ENCODE results near the gene TEX48. TPM values are rescaled to one million over a fixed set of nuclear protein-coding genes. Genes with fewer than 3 reads are reported as not detected.

TEX48 gene, protein sequence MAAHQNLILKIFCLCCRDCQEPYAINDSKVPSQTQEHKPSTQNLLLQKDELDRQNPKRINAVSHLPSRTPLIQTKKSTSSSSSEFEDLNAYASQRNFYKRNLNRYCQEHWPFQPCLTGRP
- not detected in 2 replicates for total RNA-seq

DNA sequence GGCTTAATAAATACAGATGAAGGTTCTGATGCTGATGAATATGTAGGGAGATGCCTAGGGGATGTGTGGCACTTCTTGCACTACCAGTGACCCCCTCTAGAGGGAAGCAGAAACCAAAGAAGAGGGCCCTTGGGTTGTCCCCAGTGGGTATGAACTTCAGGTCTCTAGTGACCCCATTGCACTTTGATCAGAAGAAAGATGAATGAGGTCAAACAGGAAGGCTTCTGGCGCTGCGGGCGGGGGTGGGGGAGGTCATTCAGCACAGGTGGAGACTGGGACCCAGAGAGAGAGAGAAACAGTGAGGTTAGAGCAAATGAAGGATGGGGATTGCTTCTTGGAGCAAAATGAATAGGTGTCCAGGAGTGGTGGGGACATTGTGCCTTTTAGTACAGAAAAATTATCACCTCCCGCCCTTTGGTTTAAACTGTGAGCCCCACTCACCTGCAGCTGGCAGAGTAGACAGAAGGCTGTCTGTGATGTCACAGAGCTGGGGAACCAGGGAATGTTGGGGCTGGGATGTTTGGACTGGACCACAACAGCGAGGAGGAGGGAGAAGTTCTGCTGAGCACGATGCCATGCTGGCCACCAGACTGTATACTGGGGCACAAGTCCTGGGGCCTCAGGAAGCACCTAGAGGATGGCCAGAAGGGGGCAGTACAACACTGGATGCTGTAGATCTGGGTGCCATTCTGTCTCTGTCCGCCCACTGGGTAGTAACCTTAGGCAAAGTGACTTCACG, at the start of gene TEX48:
Gene TEX48, minus strand, starts transcription at position 599 of the 739 bp plus-strand sequence. CDS start 10,469 bp downstream, outside the sequence.
- peak; percentile 88 to 90 for DNase-seq (ENCODE audit: low read depth in 2 of 2)

DNA sequence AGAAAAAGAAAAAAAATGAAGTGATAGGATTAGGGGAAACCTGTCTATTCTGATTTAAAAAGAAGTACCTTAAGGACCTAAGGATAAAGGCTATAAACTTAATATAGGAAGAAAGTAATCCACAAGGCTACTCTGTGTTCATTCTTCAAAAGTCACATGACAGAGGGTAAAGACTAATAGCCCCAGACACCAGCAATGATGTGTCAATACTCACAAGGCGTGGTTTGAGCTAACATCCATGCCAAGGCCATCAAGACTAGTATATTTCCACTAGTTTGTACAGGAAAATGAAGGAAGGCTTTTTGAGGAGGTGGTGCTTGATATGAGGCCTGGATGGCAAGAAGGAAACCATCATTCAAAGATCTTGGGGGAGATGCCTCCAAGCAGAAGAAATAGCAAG, 49.7 kb upstream of the TEX48 start:
- DNase-seq (ENCODE audit: low read depth in 2 of 2) = no peak

DNA sequence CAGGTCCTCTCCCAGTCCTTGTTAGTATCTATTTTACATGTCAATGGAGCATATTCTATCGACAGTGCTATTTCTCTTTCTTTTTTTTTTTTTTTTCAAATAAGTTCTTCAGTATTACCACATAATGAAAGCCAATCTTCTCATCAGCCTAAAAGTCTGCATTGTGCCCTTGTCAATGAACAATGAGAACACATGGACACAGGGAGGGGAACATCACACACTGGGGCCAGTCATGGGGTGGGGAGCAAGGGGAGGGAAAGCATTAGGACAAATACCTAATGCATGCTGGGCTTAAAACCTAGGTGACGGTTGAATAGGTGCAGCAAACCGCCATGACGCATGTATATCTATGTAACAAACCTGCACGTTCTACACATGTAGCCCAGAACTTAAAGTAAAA, 47.7 kb upstream of the TEX48 start:
- DNase-seq (ENCODE audit: low read depth in 2 of 2) = no peak

DNA sequence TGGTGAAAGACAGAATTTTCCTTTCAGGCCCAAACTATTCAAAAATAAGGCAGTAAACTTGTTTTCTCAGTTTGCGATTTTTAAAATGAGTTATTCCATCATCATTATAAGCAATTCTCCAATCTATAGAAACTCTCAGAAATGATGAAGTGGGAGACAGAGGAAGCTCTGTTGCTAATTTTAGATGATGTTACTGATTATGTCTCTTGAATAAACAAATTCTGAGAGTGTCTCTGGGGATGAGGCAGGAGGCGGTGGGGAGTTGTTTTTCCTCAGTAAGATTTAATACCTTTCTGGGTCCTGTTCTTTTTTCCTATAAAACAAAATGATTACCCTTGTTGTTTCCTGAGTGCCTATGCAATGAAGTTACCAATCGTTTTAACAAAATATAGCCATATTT, 43.9 kb upstream of the TEX48 start:
- no peak for DNase-seq (ENCODE audit: low read depth in 2 of 2)

DNA sequence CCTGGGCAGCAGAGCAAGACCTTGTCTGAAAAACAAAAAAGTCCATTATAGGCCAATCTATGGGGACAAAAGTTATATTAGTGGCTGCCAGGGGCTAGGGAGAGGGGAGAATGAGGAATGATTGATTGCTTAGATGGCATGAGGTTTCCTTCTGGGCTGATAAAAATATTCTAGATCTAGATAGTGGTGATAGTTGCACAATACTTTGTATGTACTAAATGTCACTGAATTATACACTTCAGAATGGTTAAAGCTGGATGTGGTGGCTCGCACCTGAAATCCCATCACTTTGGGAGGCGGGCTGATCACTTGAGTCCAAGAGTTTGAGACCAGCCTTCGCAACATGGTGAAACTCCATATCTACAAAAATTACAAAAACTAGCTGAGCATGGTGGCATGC, 42.8 kb upstream of the TEX48 start:
- DNase-seq (ENCODE audit: low read depth in 2 of 2) = no peak

DNA sequence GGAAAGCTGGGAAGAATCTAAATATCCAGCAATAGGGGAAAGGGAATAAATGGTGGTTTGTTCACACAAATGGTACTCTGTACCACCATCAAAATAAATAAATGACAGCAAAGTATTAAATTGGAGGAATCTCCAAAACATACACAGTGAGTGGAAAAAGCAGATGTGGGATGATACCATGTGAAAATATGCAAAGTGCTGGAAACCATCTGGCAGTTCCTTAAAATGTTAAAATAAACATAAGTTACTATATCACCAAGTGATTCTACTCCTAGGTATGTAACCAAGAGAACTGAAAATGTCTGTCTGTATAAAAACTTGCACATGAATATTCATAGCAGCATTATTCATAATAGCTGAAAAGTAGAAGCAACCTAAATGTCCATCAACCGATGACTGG, 41.9 kb upstream of the TEX48 start:
- no peak for DNase-seq (ENCODE audit: low read depth in 2 of 2)

DNA sequence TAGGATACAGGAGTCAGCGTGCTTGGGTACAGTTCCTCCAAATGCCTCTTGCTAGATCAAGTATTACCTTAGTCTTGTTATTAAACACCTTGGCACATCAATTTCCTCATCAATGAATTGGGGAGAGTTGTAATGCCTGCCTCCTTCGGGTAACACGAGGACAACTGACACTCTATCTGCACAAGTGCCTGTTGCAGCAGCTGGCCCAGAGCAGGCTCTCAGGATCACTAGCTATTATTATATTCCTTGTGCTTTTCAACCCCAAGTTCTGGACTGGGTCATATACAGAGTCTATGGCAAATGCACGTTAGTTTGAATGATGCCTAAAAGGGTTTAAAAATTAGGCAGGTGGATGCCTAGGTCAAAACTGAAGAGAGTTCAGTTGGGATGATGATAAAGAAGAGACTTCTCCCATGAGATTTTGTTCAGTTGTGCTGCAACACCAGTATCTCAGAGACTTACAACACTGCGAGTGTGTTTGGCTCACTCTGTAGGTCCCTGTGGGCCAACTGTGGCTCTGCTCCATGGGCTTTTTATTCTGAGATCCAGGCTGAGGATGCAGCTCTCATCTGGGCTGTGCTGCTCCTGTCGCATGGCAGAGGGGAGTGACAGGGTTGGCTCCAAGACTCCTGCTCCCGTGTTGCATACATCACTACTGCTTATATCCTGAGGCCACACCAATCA, 41.1 kb upstream of the TEX48 start:
- no peak for DNase-seq (ENCODE audit: low read depth in 2 of 2)

DNA sequence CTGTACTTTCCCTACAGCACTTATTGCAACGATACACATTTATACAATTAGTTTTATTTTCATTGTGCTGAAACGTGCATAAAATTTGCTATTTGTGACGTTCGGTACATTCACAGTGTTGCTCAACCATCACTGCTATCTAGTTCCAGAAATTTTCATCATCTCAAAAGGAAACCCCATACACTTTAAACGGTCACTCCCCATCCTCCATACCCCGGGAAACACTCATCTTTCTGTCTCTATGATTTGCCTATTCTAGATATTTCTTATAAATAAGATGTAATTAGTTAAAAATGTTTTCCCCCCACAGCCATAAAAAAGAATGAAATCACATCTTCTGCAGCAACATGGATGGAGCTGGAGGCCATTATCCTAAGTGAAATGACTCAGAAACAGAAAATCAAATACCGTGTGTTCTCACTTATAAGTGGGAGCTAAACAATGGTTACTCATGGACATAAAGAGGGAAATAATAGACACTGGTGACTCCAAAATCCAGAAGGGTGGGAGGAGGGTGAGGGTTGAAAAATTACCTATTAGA, 40.2 kb upstream of the TEX48 start:
- no peak for DNase-seq (ENCODE audit: low read depth in 2 of 2)

DNA sequence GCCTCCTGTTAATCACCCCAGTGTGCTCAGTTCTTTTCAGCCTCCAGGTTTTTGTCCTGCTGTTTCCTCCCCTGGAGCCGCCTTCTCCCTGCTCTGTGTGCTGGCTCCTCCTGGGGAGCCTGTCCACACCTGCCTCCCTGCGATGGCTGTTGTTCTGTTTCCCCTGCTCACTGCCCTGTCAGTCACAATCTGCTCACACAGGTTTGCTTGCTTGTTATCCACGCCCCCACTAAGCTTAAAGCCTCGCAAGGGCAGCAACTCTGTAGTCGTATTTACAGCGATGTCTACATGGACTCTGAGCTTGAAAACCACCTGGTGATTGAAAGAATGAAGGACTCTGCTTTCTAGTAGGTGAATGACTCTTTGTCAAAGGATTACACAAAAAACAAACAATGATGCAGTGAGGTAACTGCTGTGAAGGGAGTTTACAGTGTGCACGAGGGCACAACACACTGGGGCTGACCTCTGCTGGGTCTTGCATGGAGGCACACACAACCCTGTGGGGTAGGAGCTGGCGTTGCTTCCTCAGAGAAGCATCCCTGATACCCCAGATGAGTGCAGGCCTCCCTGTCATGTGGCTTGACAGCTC, 39.6 kb upstream of the TEX48 start:
- DNase-seq (ENCODE audit: low read depth in 2 of 2) = no peak

DNA sequence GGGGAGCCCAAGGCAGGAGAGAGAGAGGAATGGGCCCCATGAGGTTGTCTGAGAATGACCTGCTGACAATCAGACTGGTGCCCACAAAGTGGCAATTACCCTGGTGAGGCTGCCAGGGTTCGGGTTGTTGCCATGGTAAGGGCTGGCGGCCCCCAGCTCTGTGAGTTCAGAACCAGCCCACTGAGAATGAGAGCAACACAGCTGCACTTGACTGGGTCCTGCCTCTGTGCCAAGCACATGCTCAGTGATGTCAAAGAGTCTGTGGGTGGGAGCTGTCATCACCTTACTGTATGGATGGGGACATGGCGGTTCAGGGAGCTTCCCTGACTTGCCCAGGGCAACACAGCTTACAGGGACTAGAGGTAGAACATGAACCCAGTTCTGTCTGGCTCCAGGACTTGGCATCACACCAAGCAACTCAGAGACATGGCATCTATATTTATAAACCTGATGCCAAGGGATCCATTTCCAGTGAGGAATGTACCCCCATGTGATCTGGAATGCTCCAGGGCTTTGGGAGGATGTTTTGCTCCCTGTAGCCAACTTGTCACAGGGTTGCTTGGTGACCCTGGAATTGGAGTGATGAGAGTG, 38.2 kb upstream of the TEX48 start:
- DNase-seq (ENCODE audit: low read depth in 2 of 2) = no peak

DNA sequence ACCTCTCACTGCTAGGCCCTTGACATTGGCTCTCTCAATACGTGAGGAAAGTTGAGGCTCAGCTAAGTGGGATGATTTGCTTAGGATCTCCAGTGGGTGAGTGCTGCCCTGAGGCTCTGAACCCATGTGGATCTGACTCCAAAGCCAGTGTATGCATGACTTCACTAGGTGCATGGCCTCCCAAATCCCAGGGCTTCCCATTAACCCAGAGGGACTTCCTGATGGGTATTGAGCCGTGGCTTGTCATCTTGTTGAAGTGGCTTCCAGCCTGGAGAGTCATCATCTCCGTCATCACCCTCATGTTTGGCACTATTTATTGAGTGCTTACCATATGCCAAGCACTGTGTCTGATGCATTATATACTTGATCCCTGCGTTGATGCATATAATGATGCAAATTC, 37.3 kb upstream of the TEX48 start:
- DNase-seq (ENCODE audit: low read depth in 2 of 2) = no peak

DNA sequence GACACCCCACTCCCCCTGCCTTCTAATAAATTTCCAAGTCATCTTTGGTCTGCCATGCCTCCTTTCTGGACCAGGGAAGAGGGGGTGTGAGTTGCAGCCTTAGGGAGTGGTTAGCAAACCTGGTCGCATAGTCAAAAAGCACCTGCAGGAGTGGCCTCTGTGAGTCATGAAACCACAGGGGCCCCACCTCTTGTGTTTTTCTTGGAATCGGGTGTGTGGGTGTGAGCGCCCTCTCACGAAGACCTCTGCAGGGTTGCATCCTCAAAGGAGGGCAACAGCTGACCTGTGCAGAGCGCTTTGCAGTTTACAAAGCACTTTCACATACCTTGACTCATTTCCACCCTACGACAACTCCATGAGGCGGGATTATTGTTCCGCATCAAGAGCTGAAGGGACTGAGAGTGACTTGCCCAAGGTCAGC, 36.8 kb upstream of the TEX48 start:
- DNase-seq (ENCODE audit: low read depth in 2 of 2) = no peak

DNA sequence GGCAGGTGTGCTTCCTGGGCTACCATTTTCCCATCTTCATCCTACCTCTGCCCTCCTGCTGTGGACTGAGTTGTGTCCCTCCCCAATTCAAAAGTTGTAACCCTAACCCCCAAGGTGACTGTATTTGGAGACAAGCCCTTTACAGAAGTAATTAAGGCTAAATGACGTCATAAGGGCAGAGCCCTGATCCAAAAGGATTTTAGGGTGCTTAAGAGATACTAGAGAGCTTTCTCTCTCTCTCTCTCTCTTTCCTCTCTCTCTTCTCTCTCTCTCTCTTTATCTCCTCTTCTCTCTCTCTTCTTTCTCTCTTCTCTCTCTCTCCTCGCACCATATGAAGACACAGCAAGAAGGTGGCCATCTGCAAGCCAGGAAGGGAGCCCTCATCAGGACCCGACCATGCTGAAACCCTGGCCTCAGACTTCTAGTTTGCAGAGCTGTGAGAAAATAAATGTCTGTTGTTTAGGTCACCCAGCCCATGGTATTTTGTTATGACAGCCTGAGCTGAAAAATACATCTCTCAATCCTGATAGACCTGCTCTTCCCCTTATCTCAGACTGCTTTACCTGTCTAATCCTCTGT, 36.0 kb upstream of the TEX48 start:
- no peak for DNase-seq (ENCODE audit: low read depth in 2 of 2)

DNA sequence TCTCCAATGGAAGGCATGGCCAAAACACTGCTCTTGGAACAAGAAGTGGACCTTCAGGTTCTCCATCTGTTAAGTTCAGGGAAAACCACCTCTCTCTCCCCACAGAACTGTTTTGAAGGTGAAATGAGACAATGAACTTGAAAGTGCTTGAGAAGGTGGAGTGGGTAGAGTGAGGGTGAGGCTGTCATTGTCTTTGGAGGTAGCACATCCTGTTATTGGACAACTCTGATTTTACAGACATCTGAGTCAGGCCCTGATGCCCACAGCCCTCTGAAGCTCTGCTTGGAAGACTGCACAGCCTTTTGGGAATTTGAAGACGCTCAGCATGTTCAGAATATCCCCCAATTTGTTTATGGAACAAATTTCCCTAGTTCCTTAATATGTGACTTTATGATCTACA, 27.6 kb upstream of the TEX48 start:
- DNase-seq (ENCODE audit: low read depth in 2 of 2) = no peak

DNA sequence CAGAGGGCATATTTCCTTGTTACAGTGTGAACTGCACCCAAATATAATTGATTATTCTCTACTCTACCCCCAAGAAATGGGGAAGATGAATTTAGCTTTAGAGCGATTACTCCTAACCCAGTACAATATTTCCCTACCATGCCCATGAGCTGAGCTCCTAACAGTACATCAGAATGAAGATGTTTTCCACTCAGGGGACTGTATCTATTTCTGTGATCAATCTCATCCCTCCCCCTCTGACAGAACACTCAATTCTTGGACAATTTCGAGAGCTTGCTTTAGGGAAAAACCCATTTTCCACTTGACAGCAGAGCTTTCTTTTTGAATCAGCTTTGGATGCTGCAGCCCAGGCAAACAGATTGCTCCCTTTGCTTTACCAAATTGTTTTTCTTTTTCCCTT, 24.7 kb upstream of the TEX48 start:
- DNase-seq (ENCODE audit: low read depth in 2 of 2) = no peak

DNA sequence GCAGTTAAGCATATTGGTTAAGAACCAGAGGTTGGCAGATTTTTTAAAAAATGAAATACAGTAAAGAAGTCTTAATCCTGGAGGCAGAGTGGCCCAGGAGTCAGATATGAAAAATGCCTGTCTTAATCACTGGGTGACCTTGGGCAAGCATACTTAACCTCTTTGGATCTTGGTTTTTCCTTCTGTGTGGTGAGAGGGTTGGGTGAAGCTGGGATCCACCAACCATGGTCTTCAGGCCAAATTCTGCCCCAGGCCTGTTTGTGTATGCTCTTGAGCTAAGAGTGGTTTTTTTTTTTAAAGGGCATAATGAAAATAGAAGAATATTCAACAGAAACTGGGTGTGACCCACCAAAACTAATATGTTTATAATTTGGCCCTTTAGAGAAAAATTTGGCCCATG, 20.0 kb upstream of the TEX48 start:
- DNase-seq (ENCODE audit: low read depth in 2 of 2) = no peak

DNA sequence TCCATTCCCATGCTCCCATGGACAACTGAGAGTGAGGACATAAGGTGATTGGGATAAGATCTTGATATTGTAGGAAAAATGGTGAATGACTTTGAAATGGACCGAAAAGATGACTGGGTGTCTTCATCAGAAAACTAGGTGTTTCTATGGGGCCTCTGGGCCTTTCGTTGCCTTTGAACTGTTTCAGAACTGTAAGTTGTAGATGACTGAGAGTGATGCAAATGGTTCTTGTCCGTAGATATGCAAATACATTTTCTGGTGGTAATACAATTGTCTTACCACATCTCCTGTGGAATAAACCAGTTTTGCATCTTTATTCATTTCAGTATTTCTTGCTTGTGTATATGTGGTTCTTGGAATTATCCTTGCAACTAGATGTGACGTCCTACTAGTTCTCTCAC, 16.0 kb upstream of the TEX48 start:
- no peak for DNase-seq (ENCODE audit: low read depth in 2 of 2)

DNA sequence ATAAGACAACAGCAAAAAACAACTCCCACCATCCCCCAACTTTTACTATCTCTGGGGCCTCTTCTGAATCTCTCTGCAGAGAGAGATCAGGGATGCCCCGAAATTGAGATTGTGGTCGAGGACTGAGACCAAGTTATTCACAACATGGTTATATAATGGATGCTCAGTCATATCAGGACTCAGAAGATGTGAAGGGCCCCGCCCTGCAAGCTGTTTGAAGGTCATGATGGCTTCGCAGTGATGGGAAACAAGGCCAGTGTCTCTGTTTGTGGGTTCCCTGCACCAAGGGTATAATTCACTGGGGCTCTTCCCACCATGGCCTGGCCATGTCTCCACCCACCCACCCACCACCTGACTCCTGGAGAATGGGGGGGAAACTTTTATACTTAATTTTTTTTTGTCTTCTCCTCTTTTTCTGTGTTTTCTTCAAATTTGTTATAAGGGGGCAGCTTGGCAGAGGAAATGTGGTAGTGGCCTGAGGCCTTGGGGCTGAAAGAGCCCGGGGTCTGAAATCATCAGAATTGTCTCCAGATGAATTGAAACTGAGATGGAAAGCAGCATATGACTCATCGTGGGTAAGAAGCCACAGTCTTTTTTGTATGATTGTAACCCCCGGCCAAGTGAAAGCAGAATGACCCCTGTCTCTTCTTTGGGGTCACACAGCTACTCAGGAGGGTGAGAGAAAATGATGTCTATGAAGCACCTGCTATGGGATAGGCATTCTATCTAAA, 15.0 kb upstream of the TEX48 start:
- peak in 1 of 2 donors; percentile 35 for DNase-seq (ENCODE audit: low read depth in 2 of 2)

DNA sequence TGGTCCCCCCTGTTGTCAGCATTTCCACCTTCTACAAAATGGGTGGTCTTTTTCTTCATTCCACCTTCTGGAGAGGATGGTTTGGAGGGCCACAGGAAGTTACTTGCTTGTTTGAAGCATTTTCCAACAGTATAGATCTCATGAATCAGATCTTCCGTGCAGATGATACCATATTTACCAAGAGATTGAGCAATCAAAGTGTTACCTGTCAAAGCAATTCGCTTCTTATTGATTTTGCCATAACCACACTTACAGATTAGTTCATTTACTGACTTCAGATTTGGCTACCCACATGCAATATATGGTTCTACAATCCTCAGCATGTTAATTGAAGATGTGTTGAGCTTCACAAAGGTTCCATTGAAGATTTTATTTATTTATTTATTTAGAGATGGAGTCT, 14.0 kb upstream of the TEX48 start:
- DNase-seq (ENCODE audit: low read depth in 2 of 2) = no peak

DNA sequence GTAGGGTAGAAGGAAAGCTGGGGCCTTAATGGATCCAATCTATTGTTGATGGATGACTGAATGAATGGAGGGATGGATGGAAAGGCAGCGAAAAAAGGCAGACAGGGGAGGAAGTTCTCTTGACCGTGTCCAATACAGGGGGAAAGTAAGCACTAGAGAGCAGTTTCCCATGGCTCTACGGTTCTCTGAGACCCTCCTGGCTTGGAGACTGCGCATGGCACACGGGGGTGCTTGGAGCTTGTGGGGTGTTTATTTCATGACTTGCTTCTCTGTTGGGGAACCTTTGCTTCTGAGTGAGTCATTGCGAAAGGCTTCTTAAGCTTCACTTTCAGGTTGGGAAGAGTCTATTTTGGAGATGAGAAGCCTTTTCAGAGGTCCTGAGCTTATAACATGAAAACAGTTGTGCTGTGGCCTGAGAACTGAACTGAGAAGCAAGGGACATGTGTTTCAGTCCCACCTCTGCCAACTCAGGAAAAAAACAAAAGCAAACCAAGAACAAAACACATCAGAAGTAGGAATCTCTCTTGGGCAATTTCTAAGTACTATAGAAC, 12.8 kb upstream of the TEX48 start:
- no peak for DNase-seq (ENCODE audit: low read depth in 2 of 2)

DNA sequence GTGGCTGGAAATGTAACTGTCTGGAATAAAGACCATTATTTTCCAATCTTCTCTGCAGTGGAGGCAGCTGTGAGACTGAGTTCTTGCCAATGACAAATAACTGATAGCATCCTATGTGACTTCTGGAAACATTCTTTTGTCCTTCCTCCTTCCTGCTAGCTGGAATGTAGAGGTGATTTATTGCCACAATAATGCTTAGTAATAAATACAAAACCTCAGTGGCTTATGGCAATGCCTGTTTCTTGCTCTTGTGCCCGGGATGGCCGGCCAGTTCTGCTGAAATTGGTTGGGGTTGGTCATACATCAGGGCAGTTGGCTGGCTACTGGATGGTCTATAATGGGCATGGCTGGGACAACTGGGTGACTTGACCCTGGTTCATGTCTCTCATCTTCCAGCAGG, 12.2 kb upstream of the TEX48 start:
- peak; percentile 29 to 40 for DNase-seq (ENCODE audit: low read depth in 2 of 2)
